Stimulated activated CD8-positive, alpha-beta memory T cell treated with anti-CD3 and anti-CD28 coated beads, Interleukin-7, amount 100 ng/mL, for 24 hours (primary cell): Measurements from ENCODE around the gene TSC22D3.

Experiments used
- DNase-seq: peaks from one replicate; pipeline ENCODE4 v3.0.0-alpha.2; 2020; ENCODE audit warnings: low read depth

TSC22D3 gene

DNA sequence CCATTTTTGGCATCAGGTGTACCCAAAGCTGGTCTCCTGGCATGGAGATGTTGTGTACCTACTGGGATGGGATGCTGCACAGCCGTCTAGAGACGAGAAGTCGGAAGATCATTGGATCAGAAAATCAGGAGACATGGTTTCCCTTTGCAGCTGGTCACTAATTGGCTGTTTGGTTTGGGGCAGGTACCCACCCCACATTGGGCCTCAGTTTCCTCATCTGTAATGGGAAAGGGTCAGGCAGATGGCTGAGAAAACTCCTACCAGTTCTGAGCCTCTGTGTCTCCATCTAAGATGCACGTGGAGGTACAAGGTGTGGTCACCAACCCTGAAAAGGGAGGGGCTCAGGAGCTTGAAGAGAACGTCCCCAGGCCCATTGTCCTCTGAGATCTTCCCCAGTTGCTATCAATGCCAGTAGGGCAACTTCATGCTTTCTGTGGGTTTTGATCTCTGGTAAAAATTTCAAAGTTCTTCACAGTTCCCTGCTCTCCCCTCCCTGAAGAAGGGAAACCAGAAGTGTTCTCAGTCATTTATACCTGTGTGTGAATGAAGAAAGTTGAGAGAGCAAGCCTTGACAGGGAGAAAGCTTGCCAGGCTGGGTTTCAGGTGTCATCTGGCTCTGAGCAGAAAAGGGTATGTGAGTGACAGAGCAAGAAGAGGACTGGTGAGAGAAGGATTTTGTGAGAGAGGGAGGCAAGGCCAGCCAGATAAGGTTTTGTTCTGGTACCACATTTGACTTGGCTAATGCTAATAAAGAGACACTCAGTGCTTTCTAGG, 15.1 kb downstream of the TSC22D3 start:
- no peak for DNase-seq

DNA sequence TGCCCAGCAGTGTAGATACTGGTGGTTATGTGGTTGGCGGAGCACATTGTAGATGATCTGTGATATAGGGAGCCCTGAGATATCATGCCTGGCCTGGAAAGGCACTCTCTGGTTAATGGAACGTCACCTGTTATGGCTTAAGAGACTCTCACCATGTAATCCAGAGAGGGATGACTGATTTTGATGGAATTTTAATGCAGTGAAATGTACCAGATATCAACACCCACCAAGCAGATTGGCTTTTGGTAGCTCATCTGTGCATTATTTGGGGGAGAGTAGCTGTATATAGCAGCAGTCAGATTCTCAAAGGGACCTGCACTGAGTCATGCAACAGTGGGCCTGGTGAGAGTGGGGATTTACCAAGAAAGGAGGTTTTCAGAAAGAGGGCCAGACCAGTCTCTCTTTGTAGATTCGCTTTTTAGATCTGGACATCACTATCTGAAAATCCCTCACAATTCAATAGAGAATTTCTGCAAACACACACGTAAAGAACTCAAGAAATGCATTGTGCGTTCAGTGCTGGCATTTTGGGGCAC, 17.3 kb downstream of the TSC22D3 start:
- DNase-seq, result no peak

DNA sequence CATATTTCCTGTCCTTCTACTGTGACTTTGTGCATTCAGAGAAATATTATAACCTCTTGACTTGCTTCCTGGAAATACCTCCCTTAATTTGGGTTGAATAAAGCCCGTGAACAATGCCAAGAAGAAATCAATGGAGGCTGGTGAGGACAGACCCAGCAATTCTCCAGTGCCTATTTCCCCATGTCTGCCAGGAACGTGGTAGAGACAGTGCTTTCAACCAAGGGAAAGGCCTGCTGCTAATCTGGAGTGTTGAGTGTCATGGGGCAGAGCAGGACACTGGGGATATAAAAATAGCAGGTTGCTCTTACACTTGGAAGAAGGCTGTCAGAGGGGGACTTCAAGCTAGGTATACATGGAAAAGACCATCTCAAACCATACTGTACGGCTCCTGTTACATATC, 19.9 kb downstream of the TSC22D3 start:
- DNase-seq, result no peak

DNA sequence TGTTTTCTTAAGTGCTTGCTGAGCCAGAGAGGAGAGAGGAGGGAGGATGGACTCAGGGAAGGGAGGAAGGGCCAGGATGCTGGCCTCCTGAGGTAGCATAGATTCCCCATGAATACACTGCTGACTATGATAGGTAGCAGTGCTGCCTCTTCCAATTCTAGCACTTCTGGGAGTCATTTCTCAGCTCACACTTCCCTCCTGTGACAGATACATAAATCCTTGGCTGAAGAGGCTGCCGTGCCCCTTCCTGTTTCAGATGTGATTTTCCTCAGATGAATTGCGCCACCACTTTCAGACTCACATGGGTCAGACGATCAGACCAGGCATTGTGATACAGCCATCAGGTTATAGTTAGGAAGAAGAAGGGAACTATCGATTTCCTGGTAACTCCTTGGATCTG, 22.4 kb downstream of the TSC22D3 start:
- DNase-seq, result no peak

DNA sequence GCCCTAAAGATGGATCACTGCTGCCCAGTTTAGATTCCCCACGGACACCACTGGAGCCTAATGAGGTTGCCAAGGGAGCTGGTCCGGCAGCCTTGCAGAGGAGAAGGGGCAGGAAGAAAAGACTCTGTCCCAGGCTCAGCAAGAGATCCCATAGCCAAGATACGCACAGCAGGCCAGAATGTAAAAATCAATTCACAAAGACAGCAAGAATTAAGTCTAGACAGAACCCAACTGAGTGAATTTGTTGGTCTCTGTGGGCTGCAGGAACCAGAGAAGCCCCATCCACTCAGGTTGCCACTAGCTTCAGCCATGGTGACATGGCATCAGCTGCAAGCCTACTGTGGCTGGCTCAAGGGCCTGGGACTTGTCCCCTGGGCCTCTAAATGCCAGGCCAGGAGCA, 22.9 kb downstream of the TSC22D3 start:
- DNase-seq, result no peak

DNA sequence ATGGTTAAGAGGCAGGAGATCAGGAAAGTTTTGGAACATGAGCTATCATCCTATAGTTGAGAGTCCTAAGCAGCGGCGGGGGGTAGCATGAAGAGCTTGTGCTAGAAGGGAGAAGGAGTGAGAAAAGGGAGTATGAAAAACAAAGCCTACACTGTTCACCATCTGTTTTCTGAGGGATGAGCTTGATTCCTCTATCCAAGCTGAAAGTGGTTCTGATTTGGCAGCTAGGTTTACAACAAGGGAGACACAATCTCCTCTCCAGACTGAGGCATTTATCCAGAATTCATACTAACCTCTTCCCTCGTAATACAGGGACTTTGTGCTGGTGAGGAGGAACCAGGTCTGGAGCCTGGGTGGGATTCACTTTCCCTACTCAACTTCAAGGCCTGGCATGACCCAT, 23.5 kb downstream of the TSC22D3 start:
- no peak for DNase-seq

DNA sequence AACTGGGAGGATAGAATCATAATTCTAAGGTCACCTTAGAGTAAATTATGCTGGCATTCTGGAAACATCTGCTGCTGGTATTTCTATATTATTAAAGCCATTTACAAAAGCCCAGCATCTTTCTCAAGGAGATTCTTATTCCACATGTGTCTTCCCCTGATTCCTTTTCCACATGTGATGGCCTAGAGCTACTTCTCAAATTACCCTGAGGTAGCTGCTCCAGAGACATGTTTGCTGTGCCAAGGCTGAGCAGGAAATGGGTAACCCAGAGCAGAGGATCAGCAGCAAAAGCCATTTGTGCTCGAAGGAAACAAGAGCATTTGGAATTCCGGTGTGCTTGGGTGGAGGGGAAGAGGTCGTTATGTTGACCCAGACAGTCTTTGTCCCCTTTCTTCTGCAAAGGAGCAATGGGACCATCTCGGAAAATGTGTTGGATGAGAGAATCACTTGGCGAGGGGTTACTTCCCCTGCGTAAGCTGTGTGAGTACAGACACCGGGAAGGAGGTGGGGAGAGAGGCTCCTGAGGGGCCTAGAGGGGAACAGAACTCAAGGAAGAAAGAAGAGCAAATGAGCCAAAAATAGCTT, 24.6 kb downstream of the TSC22D3 start:
- no peak for DNase-seq

DNA sequence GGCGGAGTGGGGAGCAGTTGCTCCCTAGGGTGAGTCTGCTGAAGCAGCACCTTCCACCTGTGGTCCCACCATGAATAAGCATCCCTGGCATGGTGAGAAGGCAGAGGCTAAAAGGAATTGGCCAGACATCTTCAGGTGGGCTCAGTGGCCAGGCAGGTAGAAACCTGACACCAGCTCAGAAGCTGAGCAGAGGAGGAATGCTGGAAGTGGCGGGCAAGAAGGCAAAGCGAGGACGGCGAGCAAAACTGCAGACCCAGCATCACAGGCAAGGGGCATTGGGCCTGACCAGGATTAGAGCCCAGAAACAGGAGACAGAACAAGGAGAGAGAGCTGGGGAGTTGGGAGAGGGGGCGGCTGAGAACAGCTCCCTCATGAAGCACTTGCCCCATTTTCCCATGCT, 25.3 kb downstream of the TSC22D3 start:
- DNase-seq, result no peak

DNA sequence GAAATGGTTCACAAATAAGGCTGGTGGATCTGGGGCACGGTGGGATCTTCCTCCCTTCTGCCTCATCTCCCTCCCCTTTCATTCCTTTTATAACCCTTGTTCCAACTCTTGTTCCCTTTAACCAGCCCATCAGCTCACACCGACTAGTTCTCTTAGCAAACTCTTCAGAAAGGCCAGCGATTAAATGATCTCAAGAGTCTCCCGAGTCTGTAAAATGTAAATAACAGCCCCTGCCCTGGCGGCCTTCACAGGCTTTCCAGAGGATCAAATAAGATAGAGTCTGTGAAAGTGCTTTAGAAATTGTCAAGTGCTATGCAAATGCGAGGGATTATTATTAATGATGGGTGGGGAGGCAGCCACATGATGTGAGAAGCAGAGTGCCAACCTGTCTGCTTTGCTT, 27.1 kb downstream of the TSC22D3 start:
- DNase-seq, result no peak

DNA sequence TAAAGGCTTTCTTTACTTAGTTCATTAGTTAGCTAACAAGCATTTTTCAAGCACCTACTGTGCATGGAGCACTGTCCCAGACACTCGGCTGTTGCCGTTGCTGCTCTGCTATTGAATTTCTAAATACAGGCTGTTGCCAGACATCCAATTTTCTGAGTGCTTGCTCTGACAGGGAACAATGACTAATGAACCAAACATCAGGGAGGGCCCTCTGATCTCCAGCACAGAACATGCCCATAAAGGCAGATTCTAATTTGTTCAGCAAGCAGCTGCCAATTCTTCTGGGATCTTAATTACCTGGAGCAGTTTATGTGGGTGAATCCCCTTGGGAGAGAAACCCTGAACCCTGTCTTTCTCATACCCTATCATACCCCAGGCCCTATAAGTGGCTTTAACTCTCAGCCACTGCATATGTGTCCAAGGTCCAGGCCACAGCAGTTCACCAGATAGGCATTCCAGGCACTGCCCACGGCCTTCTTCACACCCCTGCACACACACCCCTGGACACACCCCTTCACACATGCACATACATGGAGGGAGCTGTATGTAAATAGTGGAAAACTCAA, 27.9 kb downstream of the TSC22D3 start:
- no peak for DNase-seq

DNA sequence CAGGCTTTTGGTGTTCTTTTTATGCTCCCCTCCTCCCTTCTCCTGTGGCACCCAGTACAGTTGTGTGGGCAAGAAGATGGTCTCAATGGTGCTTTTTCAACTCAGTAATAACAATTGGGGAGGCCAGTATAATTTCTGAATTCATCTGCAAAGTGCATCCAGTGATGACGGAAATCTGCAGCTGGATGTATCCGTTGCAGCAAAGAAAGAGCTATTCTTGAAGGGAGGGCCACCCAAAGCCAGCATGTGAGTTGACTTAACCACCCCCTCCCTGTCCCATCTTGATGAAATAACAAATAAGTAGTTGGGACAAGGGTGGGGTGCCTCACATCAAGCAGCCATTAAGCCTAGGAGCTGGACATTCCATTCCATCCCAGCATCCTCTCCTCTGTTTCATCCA, 30.7 kb downstream of the TSC22D3 start:
- no peak for DNase-seq

DNA sequence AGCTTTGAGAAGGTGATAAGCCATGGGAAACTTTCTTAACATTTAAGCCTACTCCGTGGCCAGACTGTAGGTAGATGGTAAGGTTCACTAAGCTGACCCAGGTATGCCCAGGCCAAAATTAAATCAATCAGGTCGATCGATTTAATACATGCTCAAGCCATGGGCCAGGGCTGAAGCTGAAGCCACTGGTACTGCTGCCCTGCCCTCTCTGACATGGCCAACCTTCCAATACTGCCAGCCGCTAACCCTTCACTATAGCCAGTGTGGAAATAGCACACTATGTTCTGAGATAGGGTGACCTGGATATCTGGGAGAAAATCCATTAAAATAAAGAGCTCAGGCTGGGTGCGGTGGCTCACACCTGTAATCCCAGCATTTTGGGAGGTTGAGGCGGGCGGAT, 31.6 kb downstream of the TSC22D3 start:
- DNase-seq, result no peak

DNA sequence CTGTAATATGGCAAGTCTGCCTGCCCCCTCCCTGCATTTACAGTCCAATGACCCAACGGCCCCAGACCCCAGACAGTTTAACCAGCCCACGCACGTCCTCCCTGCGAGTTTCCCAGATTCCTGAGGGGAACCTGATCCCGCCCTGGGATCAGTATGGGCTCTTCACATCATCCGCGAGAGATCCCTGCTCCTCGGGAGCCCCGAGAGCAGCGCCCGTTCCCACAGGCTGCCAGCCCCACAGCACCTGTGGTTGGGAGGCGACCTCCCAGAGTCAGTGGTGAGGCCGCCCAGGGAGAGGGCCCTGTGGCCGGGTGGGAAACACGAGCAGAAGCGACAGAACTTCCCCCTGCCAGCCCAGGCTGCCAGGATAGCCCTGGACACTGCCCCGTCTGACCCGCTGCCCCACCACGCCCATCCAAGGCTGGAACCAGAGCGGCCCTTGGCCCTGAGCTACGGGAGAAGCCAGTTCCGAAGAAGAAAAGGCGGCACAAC, 32.8 kb downstream of the TSC22D3 start:
- DNase-seq, result no peak

DNA sequence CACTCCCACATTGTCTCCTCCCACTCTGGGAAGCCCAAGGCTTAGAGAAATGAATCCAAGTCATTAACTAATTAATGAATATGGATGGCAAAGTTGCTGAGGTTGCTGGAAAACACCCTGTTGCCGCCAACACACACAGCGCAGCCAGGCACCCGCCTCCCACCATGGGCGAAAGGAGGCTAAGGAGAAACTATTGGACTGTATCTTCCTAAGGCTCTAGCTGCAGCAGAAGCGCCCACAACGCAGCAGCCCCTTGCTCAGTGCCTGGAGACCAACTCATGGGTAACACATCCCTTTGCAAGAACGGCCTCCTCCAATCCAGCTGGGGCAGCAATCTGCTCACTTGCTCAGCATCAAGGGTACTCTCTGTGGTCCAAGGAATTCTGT, 34.2 kb downstream of the TSC22D3 start:
- no peak for DNase-seq

DNA sequence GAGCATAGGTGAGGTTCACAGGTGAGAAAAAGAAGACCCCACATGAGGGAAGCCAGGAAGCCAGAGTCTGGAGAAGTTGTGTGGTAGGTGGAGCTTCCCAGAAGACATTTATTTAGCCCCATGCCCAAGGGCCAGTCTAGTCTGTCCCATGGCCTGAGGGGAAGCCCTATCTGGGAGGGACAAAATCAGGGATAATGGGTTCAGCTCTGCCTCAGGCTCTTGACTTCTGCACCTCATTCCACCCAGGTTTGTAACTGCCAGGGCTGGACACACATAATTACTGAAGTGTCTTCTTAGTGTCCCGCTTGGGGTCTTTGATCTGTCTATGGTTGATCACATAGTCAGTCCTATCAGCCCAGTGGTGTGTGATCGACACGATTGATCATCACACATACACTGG, 36.0 kb downstream of the TSC22D3 start:
- no peak for DNase-seq

DNA sequence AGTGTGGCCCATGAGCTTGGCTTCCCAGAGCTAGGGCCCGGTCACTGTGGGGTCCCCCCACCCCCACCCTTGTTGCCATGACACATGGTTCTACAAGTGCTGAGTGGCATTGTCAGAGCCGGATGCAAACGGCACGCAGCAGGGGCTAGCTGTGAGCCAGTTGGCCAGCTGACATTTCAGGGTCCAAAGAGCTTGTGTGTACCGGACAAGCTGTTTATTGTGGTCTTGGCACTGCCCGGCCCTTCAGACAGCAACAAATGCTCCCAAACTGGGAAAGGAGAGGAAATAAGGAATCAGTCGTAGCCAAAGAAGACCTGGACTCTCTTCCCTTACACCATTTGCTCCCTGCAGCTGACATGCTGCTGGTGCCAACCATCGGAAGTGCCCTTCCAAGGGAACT, 36.8 kb downstream of the TSC22D3 start:
- no peak for DNase-seq

DNA sequence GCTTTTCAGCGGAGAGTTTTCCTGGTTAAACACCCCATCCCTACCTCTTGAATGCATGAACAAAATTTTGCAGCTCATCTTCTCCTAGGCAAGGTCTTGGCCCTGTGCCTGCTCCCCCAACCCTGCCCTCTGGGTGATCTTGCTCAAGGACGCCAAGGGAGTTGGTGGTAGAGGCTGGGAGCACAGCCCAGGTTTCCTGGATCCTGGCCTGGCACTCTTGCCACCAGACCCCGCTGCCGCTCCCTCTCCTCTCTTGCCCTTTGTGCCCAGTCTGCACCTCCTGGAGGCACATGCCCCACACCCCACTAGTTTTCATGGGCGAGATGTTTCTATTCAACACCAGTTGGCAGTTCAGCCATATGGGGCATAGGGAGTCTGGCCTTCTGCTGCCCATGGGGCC, 37.3 kb downstream of the TSC22D3 start:
- DNase-seq, result no peak

DNA sequence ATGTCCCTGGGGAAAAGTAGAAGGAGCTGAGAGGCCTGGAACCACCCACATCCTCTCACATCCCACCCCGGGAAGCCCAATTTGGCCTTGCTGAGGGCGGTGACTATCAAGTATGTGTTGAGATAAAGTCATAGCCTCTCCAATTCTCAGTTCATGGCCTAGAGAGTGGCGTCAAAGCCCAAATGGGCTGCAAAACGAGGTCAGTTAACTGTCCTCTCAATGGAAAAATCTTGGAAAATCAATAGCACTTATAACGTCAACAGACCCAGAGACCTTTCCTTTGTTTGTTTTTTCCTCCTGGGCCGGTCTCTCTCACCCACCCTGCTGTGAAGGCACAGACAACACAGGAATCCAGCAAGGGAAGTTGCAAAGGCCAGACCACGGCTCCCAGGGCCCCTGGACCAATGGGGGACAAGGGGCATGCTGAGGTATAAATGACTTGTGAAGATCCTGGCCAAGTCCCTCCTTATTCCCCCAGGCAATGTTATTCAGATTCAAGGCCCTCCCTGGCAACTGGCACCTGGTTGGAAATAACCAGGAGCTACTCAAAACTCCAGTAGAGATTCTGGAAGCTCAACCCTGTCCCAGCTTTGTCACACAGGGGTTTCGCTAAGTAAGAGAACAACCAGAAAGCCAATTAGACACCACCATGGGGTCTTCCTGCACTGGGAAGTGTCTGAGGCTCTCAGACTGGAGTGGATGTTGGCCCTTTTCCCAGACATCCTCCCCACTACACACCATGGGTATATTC, 38.6 kb downstream of the TSC22D3 start:
- DNase-seq, result no peak

DNA sequence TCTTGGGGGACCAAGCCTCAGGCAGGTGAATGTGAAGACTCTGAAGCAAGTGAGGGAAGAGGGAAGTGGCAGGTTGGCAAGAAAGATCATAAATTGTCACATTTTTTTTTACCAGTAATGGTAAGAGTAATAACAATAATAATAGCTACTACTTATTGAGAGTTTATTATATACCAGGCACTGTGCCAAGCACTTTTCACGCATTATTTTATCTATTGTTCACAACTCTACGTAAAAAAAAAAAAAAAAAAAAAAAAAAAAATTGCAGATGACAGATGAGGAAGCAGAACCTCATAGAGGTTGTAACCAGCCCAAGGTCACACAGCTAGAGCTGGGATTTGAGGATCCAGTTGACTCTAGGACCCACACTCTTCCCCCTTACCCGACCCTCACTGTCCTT, 40.9 kb downstream of the TSC22D3 start:
- DNase-seq, result no peak

DNA sequence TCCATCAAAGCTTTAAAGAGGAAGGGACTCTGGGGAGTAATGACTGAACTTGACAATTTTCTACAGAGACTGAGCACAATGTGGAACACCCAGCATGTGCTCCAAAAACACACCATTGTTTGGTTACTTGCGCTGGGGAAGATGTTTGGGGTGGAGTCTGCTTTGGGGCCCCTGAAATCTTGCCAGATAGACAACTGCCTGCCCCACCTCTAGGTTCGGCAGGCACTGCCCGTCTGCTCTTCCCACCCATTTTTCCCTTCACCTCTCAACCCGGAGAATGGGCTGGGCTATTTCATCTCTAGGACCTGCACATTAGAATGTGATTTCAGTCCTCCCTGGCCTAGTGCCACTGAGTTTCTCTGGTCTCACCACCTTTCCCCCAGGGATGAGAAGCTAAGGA, 41.9 kb downstream of the TSC22D3 start:
- no peak for DNase-seq

DNA sequence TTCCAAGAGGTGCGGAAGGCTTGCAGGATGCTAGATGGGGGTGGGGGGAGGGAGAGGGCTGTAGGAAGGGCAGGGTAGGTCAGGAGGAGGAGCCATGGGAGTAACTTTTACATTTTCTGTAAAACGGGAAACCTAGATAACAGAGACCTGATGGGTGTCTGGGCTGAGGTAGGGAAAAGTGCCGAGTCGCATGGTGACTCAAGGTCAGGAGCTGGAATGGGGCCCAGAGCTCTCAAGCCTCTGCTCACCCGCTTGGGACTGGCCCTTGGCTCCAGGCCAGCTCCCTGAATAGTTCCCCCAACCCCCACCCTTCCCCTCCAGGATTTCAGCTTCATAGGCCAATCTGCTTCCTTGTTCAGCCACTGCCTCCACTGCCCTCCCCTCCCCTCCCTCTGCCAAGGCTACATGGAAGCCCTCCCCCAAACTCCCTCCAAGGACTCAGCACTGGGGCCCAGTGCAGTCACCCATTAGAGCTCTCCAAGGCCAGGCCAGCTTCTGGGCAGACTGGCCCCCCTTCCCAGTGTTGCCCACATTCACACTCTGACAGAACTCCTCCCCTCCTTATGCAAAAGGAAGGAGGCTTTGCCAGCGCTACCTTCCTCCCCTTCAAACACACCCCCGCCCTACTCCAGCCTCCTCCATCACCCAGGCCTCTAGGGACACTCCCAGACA, 43.6 kb downstream of the TSC22D3 start:
- DNase-seq, result no peak
